ENCODE results near the gene MYL12B. TPM values are rescaled to one million over a fixed set of nuclear protein-coding genes. Genes with fewer than 3 reads are reported as not detected.

The MYL12B gene
- total RNA-seq, result 326 and 327 TPM in 2 replicates

DNA sequence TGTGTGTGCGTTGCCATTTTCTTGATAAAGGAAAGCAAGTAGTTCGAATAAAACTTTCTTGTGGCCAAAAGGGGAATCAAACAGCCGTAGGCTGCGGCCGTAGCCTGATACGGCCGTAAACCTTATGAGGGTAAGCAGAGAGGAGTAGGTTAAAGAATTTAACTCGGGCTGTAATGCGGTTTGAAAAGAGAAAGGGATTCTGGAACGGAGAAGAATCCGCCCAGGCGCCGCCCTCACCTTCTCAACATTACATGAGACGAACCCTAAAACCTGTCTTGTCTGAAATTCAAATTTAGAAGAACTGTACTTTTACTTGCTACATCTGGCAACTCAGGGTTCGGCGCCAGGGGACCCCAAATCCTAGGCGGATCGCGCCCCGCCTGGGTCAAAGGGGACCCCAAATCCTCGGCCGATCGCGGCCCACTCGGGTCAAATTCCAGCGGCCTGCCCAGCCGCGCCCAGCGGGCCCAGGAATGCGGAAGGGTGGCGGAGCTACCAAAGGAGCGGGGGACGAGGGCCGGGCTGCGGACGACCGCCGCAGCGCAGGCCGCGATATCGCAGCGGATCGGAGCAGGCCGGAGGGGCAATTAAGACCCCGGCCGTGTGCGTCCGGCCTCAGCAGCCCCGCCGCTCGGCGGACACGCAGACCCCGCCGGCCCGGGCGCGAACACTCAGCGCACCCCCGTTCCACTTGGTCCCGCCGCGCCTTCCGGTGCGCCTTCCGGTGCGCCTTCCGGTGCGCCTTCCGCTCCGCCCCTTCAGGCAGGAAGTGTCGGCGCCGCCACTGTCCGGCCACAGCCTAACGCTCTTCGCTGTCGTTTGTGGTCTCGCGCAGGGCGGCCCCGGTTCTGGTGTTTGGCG lies at the start of gene MYL12B:
Gene MYL12B, plus strand, starts transcription at position 761 of the 861 bp plus-strand sequence. CDS start 10,766 bp downstream, outside the sequence.

DNA sequence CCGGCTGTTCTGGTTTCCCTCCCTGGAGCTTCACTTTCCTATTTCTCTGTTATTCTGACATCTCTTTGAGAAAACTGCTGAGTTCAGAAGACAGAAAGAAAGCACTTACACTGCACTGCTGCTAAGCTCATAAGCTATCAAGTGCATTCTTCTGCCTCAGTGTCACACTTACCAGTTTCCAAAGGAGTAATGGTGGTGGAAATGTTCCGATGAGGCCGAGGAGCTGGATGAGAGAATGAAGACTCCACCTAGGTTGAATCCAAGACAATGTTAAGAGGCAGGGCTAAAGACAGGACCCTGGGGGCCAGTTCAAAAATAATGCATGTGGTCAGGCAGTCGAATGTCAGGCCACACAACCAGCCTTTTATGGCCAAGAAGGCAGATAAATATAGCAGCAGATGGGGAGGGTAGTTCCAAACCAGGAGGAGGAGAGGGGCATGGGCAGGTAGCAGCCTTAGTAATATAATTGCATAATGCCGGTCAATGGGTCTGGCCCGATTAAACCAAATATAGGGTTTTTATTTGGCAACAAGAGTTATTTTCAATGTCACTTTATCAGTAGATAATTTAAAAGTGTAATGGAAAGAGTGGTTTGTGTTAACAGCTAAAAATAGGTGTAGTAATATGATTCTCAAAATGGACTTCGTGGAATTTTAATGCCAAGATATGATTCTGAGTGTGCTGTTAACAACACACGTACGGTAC lies 42.1 kb upstream of the MYL12B start, which contains the start of gene MYOM1:
Gene MYOM1, minus strand, starts transcription at position 338 of the 705 bp plus-strand sequence. CDS start 4,745 bp downstream, outside the sequence.

DNA sequence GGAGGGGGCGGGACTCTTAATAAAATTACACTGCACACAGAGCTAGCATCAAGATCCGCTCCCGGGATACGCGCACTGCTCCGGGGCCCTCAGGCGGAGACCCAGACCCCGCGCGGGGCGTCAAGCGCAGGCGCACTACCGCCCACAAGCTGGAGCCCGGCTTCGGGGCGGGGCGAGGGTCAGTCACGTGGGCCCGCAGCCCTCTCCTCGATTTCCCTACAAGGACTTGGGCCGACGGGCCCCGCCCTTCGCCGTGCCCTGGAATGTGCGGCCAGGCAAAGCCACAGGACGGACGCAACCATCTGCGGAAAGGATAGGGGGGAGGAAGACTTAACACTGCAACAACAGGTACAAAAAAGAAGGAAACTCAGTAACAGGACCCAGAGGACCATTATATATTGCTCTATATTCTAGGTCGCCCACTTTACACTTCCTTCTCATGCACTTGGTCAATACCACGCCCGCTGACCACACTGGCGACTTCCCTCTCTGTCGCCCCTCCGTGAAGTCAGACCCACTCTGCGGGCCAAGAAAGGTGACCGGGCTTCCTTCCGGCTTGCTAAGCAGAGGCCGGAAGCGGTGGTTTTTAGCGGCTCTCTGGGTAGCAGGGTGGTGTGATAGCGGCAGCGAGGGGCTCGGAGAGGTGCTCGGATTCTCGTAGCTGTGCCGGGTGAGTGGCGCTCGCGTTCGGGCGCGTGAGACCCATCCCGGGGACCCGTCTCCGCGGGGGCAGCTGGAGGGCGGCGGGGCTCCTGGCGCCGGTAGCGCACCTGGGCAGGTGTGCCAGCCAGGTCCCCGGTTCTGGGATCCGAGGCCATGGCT lies 14.5 kb upstream of the MYL12B start, which contains the start of gene MYL12A:
Gene MYL12A, plus strand, starts transcription at position 562 of the 822 bp plus-strand sequence. CDS start 5,447 bp downstream, outside the sequence.

Other genes starting within 250 kb of the MYL12B start
- gene LPIN2, start 249.0 kb upstream of the MYL12B start, total RNA-seq, result 22.9 and 28.7 TPM in 2 replicates
- 0.15 TPM in 1 of 2 replicates, not detected in the other for gene MYOM1, start 42.2 kb upstream of the MYL12B start, total RNA-seq
- 643 and 646 TPM in 2 replicates for gene MYL12A, start 14.3 kb upstream of the MYL12B start, total RNA-seq
- 87.4 and 93.4 TPM in 2 replicates for gene TGIF1, start 188.0 kb downstream of the MYL12B start, total RNA-seq